ENCODE results near the gene TPMT.

TPMT gene

GRCh38 chr6:18141805-18142590, 12.9 kb downstream of the TPMT start:
- Histone ChIP-seq H3K9ac (ENCODE audit: low read depth in 1 of 2, low read length in 2 of 2) (no peak overlapping the region), H3K4me1 (ENCODE audit: control insufficient read depth in 1 of 2, insufficient read depth in 2 of 2, low read length in 2 of 2) (peaks cover 3 to 5% of the 10 kb centered on the region in 2 donors), H3K4me3 (ENCODE audit: low read depth in 1 of 2, low read length in 2 of 2) (no peak overlapping the region), H3K27ac (ENCODE audit: low read depth, low read length) (no peak overlapping the region), H3K9me3 (ENCODE audit: control insufficient read depth in 1 of 2, low read length in 2 of 2) (no peaks in the 10 kb centered on the region), H3K36me3 (ENCODE audit: control insufficient read depth in 1 of 2, insufficient read depth in 2 of 2, low read length in 2 of 2) (peaks cover 18 to 50% of the 10 kb centered on the region in 2 donors), H3K27me3 (ENCODE audit: control insufficient read depth in 1 of 2, insufficient read depth in 2 of 2, low read length in 2 of 2) (no peaks in the 10 kb centered on the region)

- Histone ChIP-seq H3K36me3 (ENCODE audit: control insufficient read depth in 1 of 2, insufficient read depth in 2 of 2, low read length in 2 of 2) (peaks cover 18 to 53% of the 10 kb centered on the region in 2 donors), H3K4me3 (ENCODE audit: low read depth in 1 of 2, low read length in 2 of 2) (no peak overlapping the region), H3K27ac (ENCODE audit: low read depth, low read length) (no peak overlapping the region)
Measured at GRCh38 chr6:18139935-18140621, 14.8 kb downstream of the TPMT start.

GRCh38 chr6:18138906-18139305, 16.0 kb downstream of the TPMT start:
- Histone ChIP-seq H3K4me3 (ENCODE audit: low read depth in 1 of 2, low read length in 2 of 2) (no peak overlapping the region), H3K4me1 (ENCODE audit: control insufficient read depth in 1 of 2, insufficient read depth in 2 of 2, low read length in 2 of 2) (peaks cover 3 to 5% of the 10 kb centered on the region in 2 donors), H3K9ac (ENCODE audit: low read depth in 1 of 2, low read length in 2 of 2) (no peak overlapping the region), H3K36me3 (ENCODE audit: control insufficient read depth in 1 of 2, insufficient read depth in 2 of 2, low read length in 2 of 2) (peaks cover 25 to 62% of the 10 kb centered on the region in 2 donors), H3K27me3 (ENCODE audit: control insufficient read depth in 1 of 2, insufficient read depth in 2 of 2, low read length in 2 of 2) (no peaks in the 10 kb centered on the region), H3K27ac (ENCODE audit: low read depth, low read length) (no peak overlapping the region), H3K9me3 (ENCODE audit: control insufficient read depth in 1 of 2, low read length in 2 of 2) (no peaks in the 10 kb centered on the region)

More at GRCh38 chr6:18139935-18140621, 14.8 kb downstream of the TPMT start:
- no peaks in the 10 kb centered on the region for H3K27me3 ChIP-seq (ENCODE audit: control insufficient read depth in 1 of 2, insufficient read depth in 2 of 2, low read length in 2 of 2)
- no peaks in the 10 kb centered on the region for H3K9me3 ChIP-seq (ENCODE audit: control insufficient read depth in 1 of 2, low read length in 2 of 2)
- H3K4me1 ChIP-seq (ENCODE audit: control insufficient read depth in 1 of 2, insufficient read depth in 2 of 2, low read length in 2 of 2): peaks cover 3 to 5% of the 10 kb centered on the region in 2 donors
- no peak overlapping the region for H3K9ac ChIP-seq (ENCODE audit: low read depth in 1 of 2, low read length in 2 of 2)

GRCh38 chr6:18136260-18136659, 18.6 kb downstream of the TPMT start:
- Histone ChIP-seq H3K36me3 (ENCODE audit: control insufficient read depth in 1 of 2, insufficient read depth in 2 of 2, low read length in 2 of 2) (peaks cover 27 to 62% of the 10 kb centered on the region in 2 donors), H3K9ac (ENCODE audit: low read depth in 1 of 2, low read length in 2 of 2) (no peak overlapping the region), H3K9me3 (ENCODE audit: control insufficient read depth in 1 of 2, low read length in 2 of 2) (no peaks in the 10 kb centered on the region), H3K4me1 (ENCODE audit: control insufficient read depth in 1 of 2, insufficient read depth in 2 of 2, low read length in 2 of 2) (peaks cover 3 to 5% of the 10 kb centered on the region in 2 donors), H3K4me3 (ENCODE audit: low read depth in 1 of 2, low read length in 2 of 2) (no peak overlapping the region), H3K27ac (ENCODE audit: low read depth, low read length) (no peak overlapping the region), H3K27me3 (ENCODE audit: control insufficient read depth in 1 of 2, insufficient read depth in 2 of 2, low read length in 2 of 2) (no peaks in the 10 kb centered on the region)

GRCh38 chr6:18135171-18135570, 19.7 kb downstream of the TPMT start:
- Histone ChIP-seq H3K27me3 (ENCODE audit: control insufficient read depth in 1 of 2, insufficient read depth in 2 of 2, low read length in 2 of 2) (no peaks in the 10 kb centered on the region), H3K36me3 (ENCODE audit: control insufficient read depth in 1 of 2, insufficient read depth in 2 of 2, low read length in 2 of 2) (peaks cover 21 to 62% of the 10 kb centered on the region in 2 donors), H3K4me3 (ENCODE audit: low read depth in 1 of 2, low read length in 2 of 2) (no peak overlapping the region), H3K27ac (ENCODE audit: low read depth, low read length) (no peak overlapping the region), H3K9me3 (ENCODE audit: control insufficient read depth in 1 of 2, low read length in 2 of 2) (no peaks in the 10 kb centered on the region), H3K4me1 (ENCODE audit: control insufficient read depth in 1 of 2, insufficient read depth in 2 of 2, low read length in 2 of 2) (no peaks in the 10 kb centered on the region), H3K9ac (ENCODE audit: low read depth in 1 of 2, low read length in 2 of 2) (no peak overlapping the region)

GRCh38 chr6:18132346-18132745, 22.5 kb downstream of the TPMT start:
- H3K9ac ChIP-seq (ENCODE audit: low read depth in 1 of 2, low read length in 2 of 2): no peak overlapping the region
- H3K9me3 ChIP-seq (ENCODE audit: control insufficient read depth in 1 of 2, low read length in 2 of 2): no peaks in the 10 kb centered on the region
- H3K27me3 ChIP-seq (ENCODE audit: control insufficient read depth in 1 of 2, insufficient read depth in 2 of 2, low read length in 2 of 2): no peaks in the 10 kb centered on the region
- H3K4me1 ChIP-seq (ENCODE audit: control insufficient read depth in 1 of 2, insufficient read depth in 2 of 2, low read length in 2 of 2): no peaks in the 10 kb centered on the region
- peaks cover 19 to 56% of the 10 kb centered on the region in 2 donors for H3K36me3 ChIP-seq (ENCODE audit: control insufficient read depth in 1 of 2, insufficient read depth in 2 of 2, low read length in 2 of 2)
- H3K27ac ChIP-seq (ENCODE audit: low read depth, low read length): no peak overlapping the region
- H3K4me3 ChIP-seq (ENCODE audit: low read depth in 1 of 2, low read length in 2 of 2): no peak overlapping the region

- Histone ChIP-seq H3K9me3 (ENCODE audit: control insufficient read depth in 1 of 2, low read length in 2 of 2) (no peaks in the 10 kb centered on the region), H3K9ac (ENCODE audit: low read depth in 1 of 2, low read length in 2 of 2) (no peak overlapping the region), H3K4me1 (ENCODE audit: control insufficient read depth in 1 of 2, insufficient read depth in 2 of 2, low read length in 2 of 2) (peaks cover 10 to 13% of the 10 kb centered on the region in 2 donors), H3K4me3 (ENCODE audit: low read depth in 1 of 2, low read length in 2 of 2) (no peak overlapping the region), H3K36me3 (ENCODE audit: control insufficient read depth in 1 of 2, insufficient read depth in 2 of 2, low read length in 2 of 2) (peaks cover 0 to 17% of the 10 kb centered on the region in 2 donors), H3K27ac (ENCODE audit: low read depth, low read length) (no peak overlapping the region), H3K27me3 (ENCODE audit: control insufficient read depth in 1 of 2, insufficient read depth in 2 of 2, low read length in 2 of 2) (no peaks in the 10 kb centered on the region)
Measured at GRCh38 chr6:18126121-18126520, 28.8 kb downstream of the TPMT start.

- Histone ChIP-seq H3K9ac (ENCODE audit: low read depth in 1 of 2, low read length in 2 of 2) (peak within 1 kb of the TSS; percentile 40 to 59), H3K27me3 (ENCODE audit: control insufficient read depth in 1 of 2, insufficient read depth in 2 of 2, low read length in 2 of 2) (no peaks in the 10 kb centered on the region), H3K36me3 (ENCODE audit: control insufficient read depth in 1 of 2, insufficient read depth in 2 of 2, low read length in 2 of 2) (no peaks in the 10 kb centered on the region), H3K9me3 (ENCODE audit: control insufficient read depth in 1 of 2, low read length in 2 of 2) (no peaks in the 10 kb centered on the region), H3K27ac (ENCODE audit: low read depth, low read length) (peak within 1 kb of the TSS; percentile 30), H3K4me3 (ENCODE audit: low read depth in 1 of 2, low read length in 2 of 2) (peak within 1 kb of the TSS; percentile 66 to 69), H3K4me1 (ENCODE audit: control insufficient read depth in 1 of 2, insufficient read depth in 2 of 2, low read length in 2 of 2) (peaks cover 18 to 20% of the 10 kb centered on the region in 2 donors)
Measured at GRCh38 chr6:18122128-18123093, 32.5 kb downstream of the TPMT start, which contains the start of gene NHLRC1. NHLRC1 (minus strand) TSS chr6:18122677; CDS start chr6:18122606, 71 bp downstream.

- Histone ChIP-seq H3K4me1 (ENCODE audit: control insufficient read depth in 1 of 2, insufficient read depth in 2 of 2, low read length in 2 of 2) (peaks cover 18 to 20% of the 10 kb centered on the region in 2 donors), H3K27ac (ENCODE audit: low read depth, low read length) (no peak overlapping the region), H3K27me3 (ENCODE audit: control insufficient read depth in 1 of 2, insufficient read depth in 2 of 2, low read length in 2 of 2) (no peaks in the 10 kb centered on the region), H3K4me3 (ENCODE audit: low read depth in 1 of 2, low read length in 2 of 2) (peak overlapping the region; percentile 7 to 69), H3K9me3 (ENCODE audit: control insufficient read depth in 1 of 2, low read length in 2 of 2) (no peaks in the 10 kb centered on the region), H3K36me3 (ENCODE audit: control insufficient read depth in 1 of 2, insufficient read depth in 2 of 2, low read length in 2 of 2) (no peaks in the 10 kb centered on the region), H3K9ac (ENCODE audit: low read depth in 1 of 2, low read length in 2 of 2) (no peak overlapping the region)
Measured at GRCh38 chr6:18121580-18122127, 33.2 kb downstream of the TPMT start.
